Sigmoid colon (tissue), 7 donors: ENCODE measurements around the gene PSME3IP1. TPM values are rescaled to one million over a fixed set of nuclear protein-coding genes. Genes with fewer than 3 reads are reported as not detected.

ENCODE experiments used
- DNase-seq: peaks from one replicate; pipeline ENCODE4 v3.0.0-alpha.2; 2019
- H3K27ac ChIP-seq, 4 donors: fragments of 200-600 bp; sonication (generic); one replicate each; pipeline ENCODE4 v1.5.1; 2016 to 2019; ENCODE audit warnings: mild to moderate bottlenecking in 1 of 4
- H3K27me3 ChIP-seq, 3 donors: fragments of 200-600 bp; sonication (generic); one replicate each; pipeline ENCODE4 v1.5.1; 2019; ENCODE audit warnings: mild to moderate bottlenecking in 1 of 3
- H3K36me3 ChIP-seq, 4 donors: fragments of 200-600 bp; sonication (generic); one replicate each; pipeline ENCODE4 v1.5.1; 2016 to 2019
- H3K4me1 ChIP-seq, 4 donors: fragments of 200-600 bp; sonication (generic); one replicate each; pipeline ENCODE4 v1.5.1; 2017 to 2019
- H3K4me3 ChIP-seq, 4 donors: fragments of 200-600 bp; sonication (generic); one replicate each; pipeline ENCODE4 v1.5.1; 2017 to 2019; ENCODE audit warnings: mild to moderate bottlenecking in 2 of 4, moderate library complexity in 1 of 4
- H3K9me3 ChIP-seq, 4 donors: fragments of 200-600 bp in 3 of 4; sonication (generic) in 3 of 4; one replicate each; pipeline versions ENCODE4 v1.5.1 to v1.6.1; 2013 to 2019
- EP300 ChIP-seq, 4 donors: sonication (generic); formaldehyde crosslinking; IDR thresholded peaks; one replicate each; pipeline ENCODE4 v1.6.1; 2017; ENCODE audit warnings: antibody characterized with exemption in 4 of 4
- POLR2A ChIP-seq, 2 donors: fragments of 450-650 bp; IDR thresholded peaks; one replicate each; pipeline ENCODE4 v1.6.1; 2016; ENCODE audit warnings: antibody characterized with exemption in 2 of 2, mild to moderate bottlenecking in 2 of 2, moderate library complexity in 2 of 2
- POLR2AphosphoS5 ChIP-seq, 4 donors: sonication (generic); formaldehyde crosslinking; IDR thresholded peaks; one replicate each; pipeline ENCODE4 v1.6.1; 2017; ENCODE audit warnings: antibody characterized with exemption in 4 of 4
- WGBS, 2 donors: extraction: QIAGEN DNeasy Blood & Tissue Kit; methylation state at CpG; one replicate each; pipeline ENCODE4 v1.1.7; 2013; 5-methylcytosine and 5-hydroxymethylcytosine counted together
- intact Hi-C: fragments of 100-400 bp; cut with DNase I; formaldehyde crosslinking; loops from one replicate; pipeline ENCODE4 v1.15.1; 2023
- polyA plus RNA-seq, 3 donors: library from polyadenylated mRNA; stranded (reverse); fragments of 200-250 nt; gene quantifications; one replicate each; pipeline ENCODE4 v1.2.3, GENCODE V29; 2013
- total RNA-seq, 4 donors: library from RNA; depleted of rRNA; stranded (reverse); fragments of >200 nt; gene quantifications; one replicate each; pipeline ENCODE4 v1.1.0, GENCODE V29; 2016
- TF ChIP-seq, protein P1 (sequence below), 4 experiments: fragments of 450-650 bp in 3 of 4; fragments of 200-600 bp in 1 of 4; IDR thresholded peaks; one replicate each; pipeline ENCODE4 v1.5.1; 2016 to 2019; ENCODE audit warnings: antibody characterized with exemption in 4 of 4, mild to moderate bottlenecking in 3 of 4, moderate library complexity in 2 of 4
- donor health status: healthy with polysubstance abuse.
- donor health status: Bipolar disorder and iron deficiency.
- donor health status: healthy.

PSME3IP1 gene
- total and polyA plus RNA-seq, 7 donors: 60.1 to 81.3 (median 73.9) TPM

DNA sequence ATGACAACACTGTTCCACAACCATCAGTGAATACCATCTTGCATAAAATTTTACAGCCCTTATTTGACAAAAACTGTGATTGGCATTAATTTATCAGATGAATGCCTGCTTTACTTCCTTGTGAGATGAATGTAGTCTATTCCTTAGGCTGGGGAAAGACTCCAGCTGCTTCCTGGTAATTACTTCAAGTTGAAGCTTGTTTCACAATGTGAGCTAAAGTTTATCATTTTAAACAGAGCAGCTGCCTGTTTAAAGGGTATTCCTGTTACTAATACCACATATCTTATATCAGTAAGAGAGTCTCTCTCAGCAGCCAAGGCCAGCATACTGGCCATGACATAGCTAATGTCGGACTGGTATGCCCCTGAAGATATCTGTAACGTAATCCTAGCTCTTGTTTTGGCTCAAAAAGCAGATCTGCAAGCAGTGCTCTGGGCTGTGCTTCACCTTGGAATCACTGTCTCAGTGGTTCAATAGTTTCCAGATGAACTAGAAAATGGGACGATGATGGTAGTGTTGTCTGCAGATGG, 46.0 kb upstream of the PSME3IP1 start:
- Histone ChIP-seq H3K4me3 (no peak overlapping the region), H3K27me3 (no peaks in the 10 kb centered on the region), H3K36me3 (peaks cover 41 to 99% (median 67%) of the 10 kb centered on the region in 4 donors), H3K27ac (no peak overlapping the region), H3K4me1 (no peaks in the 10 kb centered on the region), H3K9me3 (no peaks in the 10 kb centered on the region)
- intact Hi-C loops: no loop called here
- no peak for DNase-seq
- 96% methylated on average over 3 of the region's 3 CpGs for WGBS, 2 donors
- TF ChIP-seq EP300 (IDR thresholded peaks at IDR 0.05) (no peak), POLR2AphosphoS5 (IDR thresholded peaks at IDR 0.05) (no peak), POLR2A (IDR thresholded peaks at IDR 0.05) (no peak)
- TF ChIP-seq, protein P1, sequence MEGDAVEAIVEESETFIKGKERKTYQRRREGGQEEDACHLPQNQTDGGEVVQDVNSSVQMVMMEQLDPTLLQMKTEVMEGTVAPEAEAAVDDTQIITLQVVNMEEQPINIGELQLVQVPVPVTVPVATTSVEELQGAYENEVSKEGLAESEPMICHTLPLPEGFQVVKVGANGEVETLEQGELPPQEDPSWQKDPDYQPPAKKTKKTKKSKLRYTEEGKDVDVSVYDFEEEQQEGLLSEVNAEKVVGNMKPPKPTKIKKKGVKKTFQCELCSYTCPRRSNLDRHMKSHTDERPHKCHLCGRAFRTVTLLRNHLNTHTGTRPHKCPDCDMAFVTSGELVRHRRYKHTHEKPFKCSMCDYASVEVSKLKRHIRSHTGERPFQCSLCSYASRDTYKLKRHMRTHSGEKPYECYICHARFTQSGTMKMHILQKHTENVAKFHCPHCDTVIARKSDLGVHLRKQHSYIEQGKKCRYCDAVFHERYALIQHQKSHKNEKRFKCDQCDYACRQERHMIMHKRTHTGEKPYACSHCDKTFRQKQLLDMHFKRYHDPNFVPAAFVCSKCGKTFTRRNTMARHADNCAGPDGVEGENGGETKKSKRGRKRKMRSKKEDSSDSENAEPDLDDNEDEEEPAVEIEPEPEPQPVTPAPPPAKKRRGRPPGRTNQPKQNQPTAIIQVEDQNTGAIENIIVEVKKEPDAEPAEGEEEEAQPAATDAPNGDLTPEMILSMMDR (IDR thresholded peaks at IDR 0.05): no peak

DNA sequence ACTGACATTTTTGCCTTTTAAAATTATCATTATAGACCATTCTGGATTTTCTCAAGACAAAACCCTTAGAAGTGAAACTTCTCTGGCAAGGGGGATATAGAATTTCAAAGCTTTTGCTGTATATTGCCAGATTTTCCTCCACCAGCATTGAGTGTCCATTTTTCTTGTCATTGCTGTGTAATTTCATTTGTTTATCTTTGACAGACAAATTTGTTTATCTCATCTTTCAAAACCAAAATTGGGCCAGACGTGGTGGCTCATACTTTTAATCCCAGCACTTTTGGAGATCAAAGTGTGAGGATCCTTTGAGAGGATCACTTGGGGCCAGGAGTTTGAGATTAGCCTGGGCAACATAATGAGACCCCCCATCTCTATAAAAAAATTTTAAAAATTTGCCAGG, 43.2 kb upstream of the PSME3IP1 start:
- H3K9me3 ChIP-seq: no peaks in the 10 kb centered on the region
- H3K4me3 ChIP-seq: no peak overlapping the region
- 74 to 91% methylated on average over 1 of the region's 1 CpG for WGBS, 2 donors
- no peaks in the 10 kb centered on the region for H3K4me1 ChIP-seq
- no peaks in the 10 kb centered on the region for H3K27me3 ChIP-seq
- H3K36me3 ChIP-seq: peaks cover 30 to 99% (median 71%) of the 10 kb centered on the region in 4 donors
- TF ChIP-seq POLR2AphosphoS5 (IDR thresholded peaks at IDR 0.05) (no peak), EP300 (IDR thresholded peaks at IDR 0.05) (no peak)
- intact Hi-C loops: no loop called here
- H3K27ac ChIP-seq: no peak overlapping the region
- DNase-seq: no peak

DNA sequence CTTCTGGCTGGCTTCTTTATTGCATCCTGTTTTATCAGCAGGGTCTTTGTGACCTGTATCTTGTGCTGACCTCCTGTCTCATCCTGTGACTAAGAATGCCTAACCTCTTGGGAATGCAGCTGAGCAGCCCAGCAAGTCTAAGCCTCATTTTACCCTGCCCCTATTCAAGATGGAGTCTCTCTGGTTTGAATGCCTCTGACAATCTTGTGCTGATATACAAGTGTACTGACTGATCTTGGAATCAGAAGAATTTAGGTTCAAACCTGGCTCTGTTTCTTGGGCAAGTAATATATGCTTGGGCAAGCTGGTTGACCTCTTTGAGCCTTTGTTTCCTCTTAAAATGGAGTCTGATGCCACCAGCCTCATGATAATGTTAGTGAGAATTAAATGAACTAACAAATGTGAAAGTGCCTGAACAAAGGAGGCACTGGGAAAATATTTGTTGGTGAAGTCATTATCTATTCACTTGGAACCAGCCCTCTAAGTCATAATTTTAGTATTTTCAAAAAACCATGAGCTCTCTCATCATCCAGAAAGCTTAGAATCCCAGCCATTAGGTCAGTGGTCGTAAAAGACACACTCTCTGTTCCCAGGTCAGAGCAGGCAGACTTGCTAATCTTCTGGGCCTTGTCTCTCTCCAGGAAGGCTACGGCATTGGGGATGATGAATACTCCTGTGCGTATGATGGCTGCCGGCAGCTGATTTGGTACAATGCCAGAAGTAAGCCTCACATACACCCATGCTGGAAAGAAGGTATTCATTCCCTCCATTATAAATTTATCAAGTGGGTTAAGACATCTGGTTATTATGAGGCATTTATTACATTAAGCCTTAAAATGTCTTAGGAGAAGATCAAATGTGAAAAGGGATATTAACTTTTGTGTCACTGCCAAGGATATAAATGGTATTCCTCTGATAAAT, 41.1 kb upstream of the PSME3IP1 start:
- no peak overlapping the region for H3K27ac ChIP-seq
- no peak for DNase-seq
- TF ChIP-seq POLR2AphosphoS5 (IDR thresholded peaks at IDR 0.05) (no peak), POLR2A (IDR thresholded peaks at IDR 0.05) (no peak), EP300 (IDR thresholded peaks at IDR 0.05) (no peak)
- TF ChIP-seq, protein P1 (IDR thresholded peaks at IDR 0.05): no peak
- no peaks in the 10 kb centered on the region for H3K4me1 ChIP-seq
- H3K27me3 ChIP-seq: no peaks in the 10 kb centered on the region
- 96% methylated on average over 4 of the region's 4 CpGs for WGBS, 2 donors
- no peak overlapping the region for H3K4me3 ChIP-seq
- intact Hi-C loops: no loop called here
- peaks cover 11 to 99% (median 55%) of the 10 kb centered on the region in 4 donors for H3K36me3 ChIP-seq
- no peaks in the 10 kb centered on the region for H3K9me3 ChIP-seq

DNA sequence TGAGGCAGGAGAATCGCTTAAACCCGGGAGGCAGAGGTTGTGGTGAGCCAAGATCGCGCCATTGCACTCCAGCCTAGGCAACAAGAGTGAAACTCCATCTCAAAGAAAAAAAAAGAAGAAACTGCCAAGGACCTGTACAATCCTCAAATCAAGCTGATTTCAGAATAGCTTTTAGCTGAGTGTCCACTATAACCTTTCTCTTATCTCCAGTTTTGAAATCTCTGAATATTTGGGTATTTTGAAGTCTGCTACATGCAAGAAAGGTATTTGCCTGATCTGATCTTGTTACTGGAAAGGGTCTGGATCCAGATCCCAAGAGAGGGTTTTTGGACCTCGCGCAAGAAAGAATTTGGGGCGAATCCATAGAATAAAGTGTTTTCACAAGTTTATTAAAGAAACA, 40.1 kb upstream of the PSME3IP1 start:
- H3K36me3 ChIP-seq: peaks cover 10 to 99% (median 55%) of the 10 kb centered on the region in 4 donors
- intact Hi-C loops: no loop called here
- WGBS, 2 donors: 97 to 99% methylated on average over 7 of the region's 7 CpGs

More for the DNA sequence above, 40.1 kb upstream of the PSME3IP1 start:
- DNase-seq: no peak
- no peak overlapping the region for H3K4me3 ChIP-seq
- H3K27ac ChIP-seq: no peak overlapping the region
- TF ChIP-seq, protein P1 (IDR thresholded peaks at IDR 0.05): no peak
- TF ChIP-seq EP300 (IDR thresholded peaks at IDR 0.05) (no peak), POLR2AphosphoS5 (IDR thresholded peaks at IDR 0.05) (no peak), POLR2A (IDR thresholded peaks at IDR 0.05) (no peak)
- no peaks in the 10 kb centered on the region for H3K9me3 ChIP-seq
- no peaks in the 10 kb centered on the region for H3K27me3 ChIP-seq
- H3K4me1 ChIP-seq: no peaks in the 10 kb centered on the region
